Muscle layer of duodenum (tissue), 2 donors: ENCODE measurements around the gene LHCGR.

Source experiments
- H3K27ac ChIP-seq: one replicate; pipeline ENCODE4 v1.7.0; 2013; ENCODE audit warnings: mild to moderate bottlenecking, low read length
- H3K27me3 ChIP-seq: one replicate; pipeline ENCODE4 v1.7.0; 2013; ENCODE audit warnings: low read depth, mild to moderate bottlenecking, control low read depth, low read length
- H3K36me3 ChIP-seq, 2 donors: one replicate each; pipeline ENCODE4 v1.7.0; 2013; ENCODE audit warnings: low read length in 2 of 2, control low read depth in 1 of 2, mild to moderate bottlenecking in 1 of 2; ENCODE audit not compliant: insufficient read depth in 2 of 2, control insufficient read depth in 1 of 2
- H3K4me1 ChIP-seq, 2 donors: one replicate each; pipeline ENCODE4 v1.7.0; 2013; ENCODE audit warnings: low read length in 2 of 2, mild to moderate bottlenecking in 2 of 2, control low read depth in 1 of 2, moderate library complexity in 1 of 2; ENCODE audit not compliant: insufficient read depth in 2 of 2, control insufficient read depth in 1 of 2
- H3K4me3 ChIP-seq, 2 donors: one replicate each; pipeline ENCODE4 v1.7.0; 2013; ENCODE audit warnings: low read length in 2 of 2, low read depth in 1 of 2, mild to moderate bottlenecking in 1 of 2
- H3K9me3 ChIP-seq, 2 donors: one replicate each; pipeline ENCODE4 v1.7.0; 2013; ENCODE audit warnings: low read length in 2 of 2, control low read depth in 1 of 2, mild to moderate bottlenecking in 1 of 2; ENCODE audit not compliant: control insufficient read depth in 1 of 2
- donor health status: healthy.

Gene LHCGR

GRCh38 chr2:48674933-48675332 lies 80.6 kb downstream of the LHCGR start:
- H3K9me3 ChIP-seq: no peaks in the 10 kb centered on the region
- H3K36me3 ChIP-seq: peaks cover 0 to 20% of the 10 kb centered on the region in 2 donors
- H3K27me3 ChIP-seq: no peaks in the 10 kb centered on the region
- H3K27ac ChIP-seq: no peak overlapping the region
- no peak overlapping the region for H3K4me3 ChIP-seq
- no peaks in the 10 kb centered on the region for H3K4me1 ChIP-seq

GRCh38 chr2:48673581-48673980 lies 81.9 kb downstream of the LHCGR start:
- H3K4me1 ChIP-seq: no peaks in the 10 kb centered on the region
- H3K27ac ChIP-seq: no peak overlapping the region
- H3K27me3 ChIP-seq: no peaks in the 10 kb centered on the region
- H3K9me3 ChIP-seq: no peaks in the 10 kb centered on the region
- H3K36me3 ChIP-seq: peaks cover 0 to 19% of the 10 kb centered on the region in 2 donors
- H3K4me3 ChIP-seq: no peak overlapping the region

GRCh38 chr2:48668992-48669391 lies 86.5 kb downstream of the LHCGR start:
- Histone ChIP-seq H3K36me3 (peaks cover 0 to 19% of the 10 kb centered on the region in 2 donors), H3K27me3 (no peaks in the 10 kb centered on the region), H3K4me3 (no peak overlapping the region), H3K27ac (no peak overlapping the region), H3K9me3 (no peaks in the 10 kb centered on the region), H3K4me1 (no peaks in the 10 kb centered on the region)

- Histone ChIP-seq H3K36me3 (peaks cover 0 to 6% of the 10 kb centered on the region in 2 donors), H3K4me1 (peaks cover 0 to 3% of the 10 kb centered on the region in 2 donors), H3K27ac (no peak overlapping the region), H3K4me3 (no peak overlapping the region), H3K27me3 (no peaks in the 10 kb centered on the region), H3K9me3 (no peaks in the 10 kb centered on the region)
These were observed 104.2 kb downstream of the LHCGR start for GRCh38 chr2:48651158-48651790.

- no peak overlapping the region for H3K4me3 ChIP-seq
These were observed 117.3 kb downstream of the LHCGR start for GRCh38 chr2:48638261-48638660.

More at GRCh38 chr2:48638261-48638660, 117.3 kb downstream of the LHCGR start:
- H3K9me3 ChIP-seq: no peaks in the 10 kb centered on the region
- no peaks in the 10 kb centered on the region for H3K4me1 ChIP-seq
- peaks cover 0 to 5% of the 10 kb centered on the region in 2 donors for H3K36me3 ChIP-seq
- no peak overlapping the region for H3K27ac ChIP-seq
- no peaks in the 10 kb centered on the region for H3K27me3 ChIP-seq
